ENCODE measurements around the gene IGF2BP2. TPM values are rescaled to one million over a fixed set of nuclear protein-coding genes. Genes with fewer than 3 reads are reported as not detected.

The IGF2BP2 gene
- total RNA-seq, 1 donor from 2014 or later, result 17.4 TPM

GRCh38 chr3:185625784-185626183 lies 199.1 kb downstream of the IGF2BP2 start:
- Histone ChIP-seq H3K27ac (no peak overlapping the region), H3K4me3 (no peak overlapping the region), H3K27me3 (no peaks in the 10 kb centered on the region), H3K36me3 (peaks cover 88% of the 10 kb centered on the region), H3K4me1 (peaks cover 18% of the 10 kb centered on the region), H3K9me3 (no peaks in the 10 kb centered on the region)
- ATAC-seq, result no peak
- no peak for DNase-seq
- intact Hi-C loops (cut with DNase I), result no loop called here
- TF ChIP-seq, protein P1, sequence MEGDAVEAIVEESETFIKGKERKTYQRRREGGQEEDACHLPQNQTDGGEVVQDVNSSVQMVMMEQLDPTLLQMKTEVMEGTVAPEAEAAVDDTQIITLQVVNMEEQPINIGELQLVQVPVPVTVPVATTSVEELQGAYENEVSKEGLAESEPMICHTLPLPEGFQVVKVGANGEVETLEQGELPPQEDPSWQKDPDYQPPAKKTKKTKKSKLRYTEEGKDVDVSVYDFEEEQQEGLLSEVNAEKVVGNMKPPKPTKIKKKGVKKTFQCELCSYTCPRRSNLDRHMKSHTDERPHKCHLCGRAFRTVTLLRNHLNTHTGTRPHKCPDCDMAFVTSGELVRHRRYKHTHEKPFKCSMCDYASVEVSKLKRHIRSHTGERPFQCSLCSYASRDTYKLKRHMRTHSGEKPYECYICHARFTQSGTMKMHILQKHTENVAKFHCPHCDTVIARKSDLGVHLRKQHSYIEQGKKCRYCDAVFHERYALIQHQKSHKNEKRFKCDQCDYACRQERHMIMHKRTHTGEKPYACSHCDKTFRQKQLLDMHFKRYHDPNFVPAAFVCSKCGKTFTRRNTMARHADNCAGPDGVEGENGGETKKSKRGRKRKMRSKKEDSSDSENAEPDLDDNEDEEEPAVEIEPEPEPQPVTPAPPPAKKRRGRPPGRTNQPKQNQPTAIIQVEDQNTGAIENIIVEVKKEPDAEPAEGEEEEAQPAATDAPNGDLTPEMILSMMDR (IDR thresholded peaks at IDR 0.05), result no peak

DNA sequence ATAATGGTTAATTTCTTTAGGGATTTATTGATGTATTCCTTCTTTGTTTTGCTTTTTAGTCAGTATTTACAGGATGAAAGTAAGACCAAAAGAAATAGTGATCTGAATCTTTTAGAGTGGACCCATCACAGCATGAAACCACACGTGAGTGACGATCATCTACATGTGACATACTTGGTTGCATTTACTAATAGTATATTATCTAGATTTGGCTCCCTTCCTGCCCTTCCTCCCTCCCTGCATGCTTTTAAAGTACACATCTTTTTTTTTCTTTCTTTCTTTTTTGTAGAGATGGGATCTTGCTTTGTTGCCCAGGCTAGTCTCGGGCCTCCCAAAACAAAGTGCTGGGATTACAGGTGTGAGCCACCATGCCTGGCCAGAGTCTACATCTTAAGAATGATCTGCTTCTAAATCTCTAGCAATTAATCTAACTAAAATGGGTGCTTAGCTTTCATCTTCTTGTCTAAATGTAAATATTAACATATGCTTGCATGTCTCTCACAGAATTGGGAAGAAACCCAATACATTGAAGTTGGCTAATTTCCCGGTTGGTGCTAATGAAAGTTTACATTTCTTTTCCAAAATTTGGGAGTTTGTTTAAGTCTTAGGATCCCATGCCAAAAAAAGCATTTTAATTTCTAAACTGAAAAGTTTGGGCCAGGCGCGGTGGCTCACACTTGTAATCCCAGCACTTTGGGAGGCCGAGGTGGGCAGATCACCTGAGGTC lies 200.7 kb downstream of the IGF2BP2 start:
- Histone ChIP-seq H3K4me3 (no peak overlapping the region), H3K27ac (no peak overlapping the region), H3K36me3 (peaks cover 99% of the 10 kb centered on the region), H3K4me1 (peaks cover 1% of the 10 kb centered on the region), H3K27me3 (no peaks in the 10 kb centered on the region), H3K9me3 (no peaks in the 10 kb centered on the region)
- intact Hi-C loops (cut with DNase I), result no loop called here
- TF ChIP-seq, protein P1 (IDR thresholded peaks at IDR 0.05), result no peak
- DNase-seq (no peak), ATAC-seq (no peak)

DNA sequence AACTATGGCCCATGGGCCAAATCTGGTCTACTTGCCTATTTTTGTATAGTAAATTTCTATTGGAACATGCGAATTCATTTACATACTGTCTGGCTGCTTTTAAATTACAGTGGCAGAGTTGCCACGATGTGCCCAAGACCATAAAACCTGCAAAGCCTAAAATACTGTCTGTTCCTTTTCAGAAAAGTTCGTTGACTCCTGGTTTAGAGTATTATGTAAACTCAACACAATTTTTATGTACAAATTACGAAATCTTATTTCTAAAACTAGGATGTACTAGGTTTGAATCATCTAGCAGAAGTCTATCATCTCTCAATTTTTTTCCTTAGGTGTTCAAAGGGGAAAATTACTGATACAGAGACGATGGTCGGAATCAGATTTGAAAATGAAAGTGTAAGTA lies 211.8 kb downstream of the IGF2BP2 start:
- intact Hi-C loops (cut with DNase I), result no loop called here
- no peak for DNase-seq
- Histone ChIP-seq H3K4me3 (no peak overlapping the region), H3K9me3 (no peaks in the 10 kb centered on the region), H3K27ac (no peak overlapping the region), H3K36me3 (peaks cover 87% of the 10 kb centered on the region), H3K27me3 (no peaks in the 10 kb centered on the region), H3K4me1 (no peaks in the 10 kb centered on the region)
- TF ChIP-seq, protein P1 (IDR thresholded peaks at IDR 0.05), result no peak
- no peak for ATAC-seq

- Histone ChIP-seq H3K9me3 (no peaks in the 10 kb centered on the region), H3K27ac (no peak overlapping the region), H3K4me3 (no peak overlapping the region), H3K36me3 (peaks cover 88% of the 10 kb centered on the region), H3K27me3 (no peaks in the 10 kb centered on the region), H3K4me1 (no peaks in the 10 kb centered on the region)
- DNase-seq, result no peak
- no peak for ATAC-seq
- intact Hi-C loops (cut with DNase I), result no loop called here
- TF ChIP-seq, protein P1 (IDR thresholded peaks at IDR 0.05), result no peak
Measured at GRCh38 chr3:185606196-185606595, 218.6 kb downstream of the IGF2BP2 start.

GRCh38 chr3:185605566-185605965 lies 219.3 kb downstream of the IGF2BP2 start:
- H3K36me3 ChIP-seq, result peaks cover 88% of the 10 kb centered on the region

More at GRCh38 chr3:185605566-185605965, 219.3 kb downstream of the IGF2BP2 start:
- H3K27ac ChIP-seq, result no peak overlapping the region
- H3K4me3 ChIP-seq, result no peak overlapping the region
- TF ChIP-seq, protein P1 (IDR thresholded peaks at IDR 0.05), result no peak
- no peaks in the 10 kb centered on the region for H3K27me3 ChIP-seq
- ATAC-seq (no peak), DNase-seq (no peak)
- intact Hi-C loops (cut with DNase I), result no loop called here
- H3K4me1 ChIP-seq, result no peaks in the 10 kb centered on the region
- H3K9me3 ChIP-seq, result no peaks in the 10 kb centered on the region
